ENCODE measurements around the gene NECTIN1.

Gene NECTIN1

DNA sequence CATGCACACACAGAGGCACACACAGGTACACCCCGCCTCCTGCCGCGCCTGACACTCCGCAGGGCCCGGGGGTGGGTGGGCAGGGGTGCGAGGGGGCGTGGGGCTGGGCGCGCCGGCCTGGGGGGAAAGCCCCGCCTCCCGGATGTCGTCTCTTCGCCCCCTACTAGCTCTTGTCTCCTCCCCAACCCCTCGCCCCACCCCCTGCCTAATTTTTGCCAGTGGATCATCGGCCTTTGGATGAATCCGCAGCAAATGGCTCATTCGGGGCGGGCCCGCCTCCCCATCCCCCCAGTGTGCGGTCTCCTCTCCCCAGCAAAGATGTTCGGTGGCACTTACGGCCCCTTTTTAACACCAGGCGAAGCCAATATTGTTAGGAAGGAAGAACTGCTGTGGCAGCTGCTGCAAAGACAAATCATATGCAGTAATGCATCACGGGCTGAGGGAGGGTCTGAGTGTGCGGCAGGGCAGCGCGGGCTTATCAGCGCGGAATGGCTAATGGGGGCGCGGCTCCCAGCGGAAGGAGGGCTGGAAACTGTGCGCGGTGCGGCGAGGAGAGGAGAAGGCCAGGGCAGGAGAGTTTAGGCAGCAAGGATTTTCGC, 13.4 kb upstream of the NECTIN1 start:
- H3K9me3 ChIP-seq (ENCODE audit: control insufficient read depth, insufficient read depth, low read depth, low read length) = no peaks in the 10 kb centered on the region
- no peak overlapping the region for H3K27ac ChIP-seq (ENCODE audit: low read depth, low read length)
- H3K36me3 ChIP-seq (ENCODE audit: control insufficient read depth, insufficient read depth, low read length) = no peaks in the 10 kb centered on the region
- H3K4me3 ChIP-seq (ENCODE audit: low read depth, low read length) = peak overlapping the region; percentile 59
- peak overlapping the region; percentile 53 for H3K9ac ChIP-seq (ENCODE audit: low read length)
- H3K4me1 ChIP-seq (ENCODE audit: control insufficient read depth, insufficient read depth, low read length) = peaks cover 15% of the 10 kb centered on the region
- peaks cover 33% of the 10 kb centered on the region for H3K27me3 ChIP-seq (ENCODE audit: control insufficient read depth, insufficient read depth, low read length)

DNA sequence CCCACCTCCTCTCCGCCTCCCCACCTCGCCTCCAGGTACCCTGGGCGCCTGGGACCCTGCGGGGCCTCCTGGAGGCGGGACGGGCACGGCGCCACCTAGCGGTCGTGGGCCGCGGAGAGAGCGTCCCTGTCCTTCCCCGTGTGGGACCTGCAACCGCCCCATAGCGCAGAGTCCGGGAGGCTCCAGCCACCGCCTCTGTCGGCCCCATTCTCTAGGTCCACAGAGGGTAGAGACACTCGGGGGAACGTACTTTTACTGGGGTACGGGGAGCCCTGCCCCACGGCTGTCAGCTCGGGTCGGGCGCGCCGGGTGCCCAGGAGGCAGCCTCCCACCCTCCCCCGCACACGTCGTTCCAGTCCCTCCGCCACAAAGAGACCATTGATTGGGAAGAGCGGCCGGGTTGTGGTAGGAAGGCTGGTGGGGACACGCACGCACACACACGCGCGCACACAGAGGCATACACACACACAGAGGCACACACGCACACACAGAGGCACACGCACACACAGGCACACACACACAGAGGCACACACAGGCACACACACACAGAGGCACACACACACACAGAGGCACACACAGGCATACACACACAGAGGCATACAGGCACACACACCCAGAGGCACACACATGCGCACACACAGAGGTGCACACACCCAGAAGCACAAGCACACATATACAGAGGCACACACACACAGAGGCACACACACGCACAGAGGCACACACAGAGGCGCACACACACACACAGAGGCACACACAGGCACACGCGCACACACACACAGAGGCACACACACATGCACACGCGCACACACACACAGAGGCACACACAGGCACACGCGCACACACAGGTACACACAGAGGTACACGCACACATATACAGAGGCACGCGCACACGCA, 12.6 kb upstream of the NECTIN1 start:
- H3K4me3 ChIP-seq (ENCODE audit: low read depth, low read length) = peak overlapping the region; percentile 59
- H3K27ac ChIP-seq (ENCODE audit: low read depth, low read length) = no peak overlapping the region
- H3K9ac ChIP-seq (ENCODE audit: low read length) = peak overlapping the region; percentile 15

DNA sequence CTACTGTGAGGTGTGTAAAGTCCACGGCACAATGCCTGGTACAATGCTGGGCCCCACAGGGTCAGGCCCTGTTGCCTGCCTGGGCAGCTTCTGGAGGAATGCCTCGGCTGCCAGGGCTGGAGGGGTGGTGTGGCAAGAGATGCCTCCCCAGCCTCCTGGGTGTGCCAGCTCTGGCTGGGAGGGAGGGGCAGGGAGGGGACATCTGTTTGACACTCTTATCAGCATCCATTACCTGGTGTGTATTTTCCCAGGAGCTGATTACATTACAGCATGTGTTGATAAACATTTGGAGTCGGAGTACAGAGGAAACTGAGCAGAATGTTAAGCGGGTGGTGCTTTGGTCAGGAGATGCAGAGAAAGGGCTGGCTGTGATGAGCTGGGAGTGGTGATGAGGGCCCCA, 11.0 kb upstream of the NECTIN1 start:
- Histone ChIP-seq H3K4me1 (ENCODE audit: control insufficient read depth, insufficient read depth, low read length) (peaks cover 15% of the 10 kb centered on the region), H3K9me3 (ENCODE audit: control insufficient read depth, insufficient read depth, low read depth, low read length) (no peaks in the 10 kb centered on the region), H3K36me3 (ENCODE audit: control insufficient read depth, insufficient read depth, low read length) (no peaks in the 10 kb centered on the region), H3K9ac (ENCODE audit: low read length) (no peak overlapping the region), H3K27me3 (ENCODE audit: control insufficient read depth, insufficient read depth, low read length) (peaks cover 33% of the 10 kb centered on the region), H3K27ac (ENCODE audit: low read depth, low read length) (no peak overlapping the region), H3K4me3 (ENCODE audit: low read depth, low read length) (no peak overlapping the region)

More for the DNA sequence above, 12.6 kb upstream of the NECTIN1 start:
- Histone ChIP-seq H3K36me3 (ENCODE audit: control insufficient read depth, insufficient read depth, low read length) (no peaks in the 10 kb centered on the region), H3K4me1 (ENCODE audit: control insufficient read depth, insufficient read depth, low read length) (peaks cover 15% of the 10 kb centered on the region), H3K9me3 (ENCODE audit: control insufficient read depth, insufficient read depth, low read depth, low read length) (no peaks in the 10 kb centered on the region), H3K27me3 (ENCODE audit: control insufficient read depth, insufficient read depth, low read length) (peaks cover 33% of the 10 kb centered on the region)

DNA sequence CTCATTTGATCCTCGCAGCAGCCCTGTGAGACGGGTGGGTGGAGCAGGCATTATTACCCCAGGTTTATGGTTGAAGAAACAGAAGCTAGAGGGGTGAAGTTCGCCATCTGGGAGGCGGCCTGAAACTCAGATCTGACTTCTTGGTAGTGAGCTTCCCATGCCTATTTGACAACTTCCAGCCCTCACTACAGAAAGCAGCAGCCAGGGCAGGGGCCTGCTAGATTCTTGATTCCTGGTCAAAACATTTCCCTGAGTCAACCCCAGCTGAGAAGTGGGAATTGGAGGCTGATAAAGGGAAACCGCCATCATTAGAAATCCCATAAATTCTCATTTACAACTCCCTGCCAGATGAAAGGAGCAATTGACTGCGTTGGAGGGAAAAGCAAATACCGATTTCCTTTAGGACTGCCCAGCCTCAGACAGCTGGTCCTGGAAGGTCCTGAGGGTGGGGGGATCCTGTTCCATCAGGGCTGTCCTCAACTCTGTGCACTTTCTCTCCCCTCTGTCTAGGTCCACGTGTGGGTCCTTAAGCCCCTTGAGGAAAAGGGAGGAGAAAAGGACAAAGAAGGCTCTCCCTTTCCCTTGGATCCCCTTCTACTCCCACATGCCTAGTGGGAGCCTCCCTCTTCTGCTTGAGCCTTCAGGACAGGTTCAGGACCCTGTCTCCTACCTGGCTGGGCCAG, 10.2 kb upstream of the NECTIN1 start:
- Histone ChIP-seq H3K36me3 (ENCODE audit: control insufficient read depth, insufficient read depth, low read length) (no peaks in the 10 kb centered on the region), H3K9me3 (ENCODE audit: control insufficient read depth, insufficient read depth, low read depth, low read length) (no peaks in the 10 kb centered on the region), H3K4me1 (ENCODE audit: control insufficient read depth, insufficient read depth, low read length) (peaks cover 15% of the 10 kb centered on the region), H3K27ac (ENCODE audit: low read depth, low read length) (no peak overlapping the region), H3K27me3 (ENCODE audit: control insufficient read depth, insufficient read depth, low read length) (peaks cover 33% of the 10 kb centered on the region), H3K4me3 (ENCODE audit: low read depth, low read length) (no peak overlapping the region), H3K9ac (ENCODE audit: low read length) (no peak overlapping the region)

DNA sequence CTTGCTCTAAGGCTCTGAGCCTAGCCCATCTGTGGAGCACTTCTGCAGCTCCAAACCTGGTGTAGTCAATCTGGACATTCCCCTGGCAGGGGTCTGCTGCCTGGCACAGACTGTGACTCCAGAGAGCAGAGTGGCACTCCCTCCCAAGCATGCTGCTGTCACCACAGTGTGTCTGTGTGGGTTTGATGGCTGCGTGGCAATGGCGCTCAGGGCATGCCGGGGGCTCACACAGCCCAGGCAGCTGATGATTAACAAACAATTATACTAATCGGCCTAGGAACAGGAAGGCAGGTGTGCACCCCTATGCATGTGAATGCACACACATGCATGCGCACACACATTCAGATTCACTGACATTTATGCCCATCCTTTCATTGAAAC, 9.0 kb upstream of the NECTIN1 start:
- no peak overlapping the region for H3K9ac ChIP-seq (ENCODE audit: low read length)
- H3K27me3 ChIP-seq (ENCODE audit: control insufficient read depth, insufficient read depth, low read length) = peaks cover 26% of the 10 kb centered on the region
- no peaks in the 10 kb centered on the region for H3K9me3 ChIP-seq (ENCODE audit: control insufficient read depth, insufficient read depth, low read depth, low read length)
- no peak overlapping the region for H3K4me3 ChIP-seq (ENCODE audit: low read depth, low read length)
- peaks cover 12% of the 10 kb centered on the region for H3K4me1 ChIP-seq (ENCODE audit: control insufficient read depth, insufficient read depth, low read length)
- no peaks in the 10 kb centered on the region for H3K36me3 ChIP-seq (ENCODE audit: control insufficient read depth, insufficient read depth, low read length)
- H3K27ac ChIP-seq (ENCODE audit: low read depth, low read length) = no peak overlapping the region

DNA sequence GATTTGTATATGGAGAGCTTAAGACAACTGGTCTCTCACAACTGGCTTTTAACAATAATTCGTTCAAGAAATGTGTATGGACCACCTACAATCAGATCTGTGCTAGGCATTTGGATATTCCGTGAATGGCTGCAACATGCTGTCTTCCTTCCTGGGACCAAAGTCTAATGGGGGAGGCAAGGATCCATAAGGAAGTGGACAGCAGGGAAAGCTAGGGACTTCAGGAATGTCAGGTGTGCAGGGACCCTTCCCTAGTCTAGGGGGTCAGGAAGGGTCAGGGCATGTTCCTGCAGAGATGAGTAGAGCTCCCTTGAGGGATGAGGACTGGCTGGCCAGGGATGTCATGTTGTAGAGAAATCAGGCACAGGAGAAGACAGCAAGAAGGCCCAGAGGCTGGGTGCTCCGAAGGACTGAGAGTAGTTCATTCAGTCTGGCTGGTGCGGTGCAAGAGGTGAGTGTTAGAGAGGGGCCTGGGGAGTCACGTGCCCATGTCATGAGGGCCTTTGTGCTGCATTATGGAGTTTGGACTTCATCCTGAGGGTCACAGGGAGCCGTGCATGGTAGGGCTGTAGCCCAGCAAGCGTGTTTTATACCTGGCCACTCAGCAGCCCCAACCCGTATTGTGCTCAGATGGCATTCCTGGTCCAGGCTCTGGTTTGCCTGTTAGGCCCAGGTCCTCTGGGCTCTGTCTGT, 8.5 kb upstream of the NECTIN1 start:
- Histone ChIP-seq H3K36me3 (ENCODE audit: control insufficient read depth, insufficient read depth, low read length) (no peaks in the 10 kb centered on the region), H3K27me3 (ENCODE audit: control insufficient read depth, insufficient read depth, low read length) (peaks cover 22% of the 10 kb centered on the region), H3K9me3 (ENCODE audit: control insufficient read depth, insufficient read depth, low read depth, low read length) (no peaks in the 10 kb centered on the region)

DNA sequence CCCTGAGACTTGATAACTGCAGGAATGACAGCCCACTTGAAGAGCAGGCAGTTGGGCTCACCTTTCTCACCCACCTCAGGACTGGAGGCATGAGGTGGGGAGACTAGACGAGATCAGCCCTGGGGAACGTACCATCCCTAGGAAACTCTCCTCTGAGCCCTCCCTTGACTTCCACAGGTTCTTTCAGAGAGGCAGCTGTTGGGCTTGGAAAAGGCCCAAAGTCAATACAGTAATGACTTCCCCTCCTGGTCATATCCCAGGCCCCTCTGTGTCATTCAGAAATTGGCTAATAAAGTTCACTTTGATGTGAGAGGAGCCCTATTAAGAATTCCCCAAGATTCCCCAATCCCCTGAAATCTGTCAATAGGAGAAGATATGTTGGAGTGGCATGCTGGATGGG, 5.8 kb upstream of the NECTIN1 start:
- Histone ChIP-seq H3K36me3 (ENCODE audit: control insufficient read depth, insufficient read depth, low read length) (no peaks in the 10 kb centered on the region), H3K27ac (ENCODE audit: low read depth, low read length) (no peak overlapping the region), H3K9ac (ENCODE audit: low read length) (no peak overlapping the region), H3K4me1 (ENCODE audit: control insufficient read depth, insufficient read depth, low read length) (peaks cover 8% of the 10 kb centered on the region), H3K9me3 (ENCODE audit: control insufficient read depth, insufficient read depth, low read depth, low read length) (no peaks in the 10 kb centered on the region), H3K27me3 (ENCODE audit: control insufficient read depth, insufficient read depth, low read length) (peaks cover 15% of the 10 kb centered on the region), H3K4me3 (ENCODE audit: low read depth, low read length) (no peak overlapping the region)

More for the DNA sequence above, 8.5 kb upstream of the NECTIN1 start:
- peaks cover 8% of the 10 kb centered on the region for H3K4me1 ChIP-seq (ENCODE audit: control insufficient read depth, insufficient read depth, low read length)
- no peak overlapping the region for H3K4me3 ChIP-seq (ENCODE audit: low read depth, low read length)
- no peak overlapping the region for H3K9ac ChIP-seq (ENCODE audit: low read length)
- no peak overlapping the region for H3K27ac ChIP-seq (ENCODE audit: low read depth, low read length)

DNA sequence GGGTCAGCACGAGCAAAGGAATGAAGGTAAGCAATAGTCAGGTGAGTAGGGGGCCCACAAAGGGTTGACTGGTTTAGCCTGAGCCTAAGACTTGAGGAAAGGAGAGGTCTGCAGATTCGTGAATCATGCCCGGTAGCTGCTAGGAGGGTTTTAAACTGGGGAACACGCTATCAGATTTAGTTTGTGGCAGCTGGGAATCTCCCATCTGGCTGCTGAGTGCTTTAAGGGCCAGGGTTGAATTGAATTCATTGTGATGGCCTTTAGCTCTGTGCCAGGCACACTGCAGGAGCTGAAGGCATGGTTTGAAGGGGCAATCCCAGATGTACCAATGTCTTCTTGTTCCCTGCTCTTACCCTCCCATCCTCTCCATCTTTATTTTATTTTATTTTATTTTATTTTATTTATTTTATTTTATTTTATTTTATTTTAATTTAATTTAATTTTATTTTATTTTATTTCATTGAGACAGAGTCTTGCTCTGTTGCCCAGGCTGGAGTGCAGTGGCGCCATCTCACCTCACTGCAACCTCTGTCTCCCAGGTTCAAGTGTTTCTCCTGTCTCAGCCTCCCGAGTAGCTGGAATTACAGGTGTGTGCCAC, 1.9 kb upstream of the NECTIN1 start:
- Histone ChIP-seq H3K4me3 (ENCODE audit: low read depth, low read length) (peak overlapping the region; percentile 90; the same call in 1 of the 2 replicates), H3K4me1 (ENCODE audit: control insufficient read depth, insufficient read depth, low read length) (peaks cover 17% of the 10 kb centered on the region), H3K36me3 (ENCODE audit: control insufficient read depth, insufficient read depth, low read length) (no peaks in the 10 kb centered on the region), H3K9me3 (ENCODE audit: control insufficient read depth, insufficient read depth, low read depth, low read length) (no peaks in the 10 kb centered on the region), H3K27ac (ENCODE audit: low read depth, low read length) (no peak overlapping the region), H3K9ac (ENCODE audit: low read length) (no peak overlapping the region), H3K27me3 (ENCODE audit: control insufficient read depth, insufficient read depth, low read length) (peaks cover 18% of the 10 kb centered on the region)

DNA sequence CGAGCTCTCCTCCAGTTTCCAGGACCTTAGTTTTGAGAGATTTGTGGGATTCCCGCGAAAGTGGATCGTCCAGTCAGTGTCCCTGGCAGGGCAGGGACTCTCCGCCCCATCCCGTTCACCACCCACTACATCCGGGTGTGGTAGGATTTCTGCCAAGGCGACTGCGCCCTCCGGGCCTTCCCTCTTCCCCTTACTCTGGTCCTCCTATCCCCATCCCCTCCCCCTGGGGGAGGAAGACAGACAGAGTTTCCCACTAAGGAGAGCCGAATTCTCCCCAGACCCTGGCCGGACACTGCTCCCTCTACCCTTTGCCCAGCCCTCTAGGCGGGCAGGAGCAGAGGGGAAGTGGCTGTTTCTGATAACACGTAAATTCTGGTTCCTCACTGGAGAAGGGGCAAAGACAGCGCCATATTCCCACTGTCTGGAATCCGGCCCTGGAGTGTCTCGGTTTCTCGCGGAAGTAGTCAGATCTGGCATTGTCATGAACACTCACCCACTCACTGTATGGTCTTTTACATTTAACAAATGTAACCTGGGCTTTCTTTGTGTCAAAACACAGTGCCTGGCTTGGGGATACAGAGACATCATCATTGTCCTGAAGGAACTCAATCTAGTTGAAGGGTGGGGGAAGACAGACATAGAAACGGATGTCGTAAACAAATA, 1.1 kb upstream of the NECTIN1 start:
- peak overlapping the region; percentile 10 for H3K9ac ChIP-seq (ENCODE audit: low read length)
- no peaks in the 10 kb centered on the region for H3K9me3 ChIP-seq (ENCODE audit: control insufficient read depth, insufficient read depth, low read depth, low read length)
- peak overlapping the region; percentile 90 for H3K4me3 ChIP-seq (ENCODE audit: low read depth, low read length)
- no peaks in the 10 kb centered on the region for H3K36me3 ChIP-seq (ENCODE audit: control insufficient read depth, insufficient read depth, low read length)
- peaks cover 25% of the 10 kb centered on the region for H3K4me1 ChIP-seq (ENCODE audit: control insufficient read depth, insufficient read depth, low read length)
- peaks cover 11% of the 10 kb centered on the region for H3K27me3 ChIP-seq (ENCODE audit: control insufficient read depth, insufficient read depth, low read length)
- no peak overlapping the region for H3K27ac ChIP-seq (ENCODE audit: low read depth, low read length)

DNA sequence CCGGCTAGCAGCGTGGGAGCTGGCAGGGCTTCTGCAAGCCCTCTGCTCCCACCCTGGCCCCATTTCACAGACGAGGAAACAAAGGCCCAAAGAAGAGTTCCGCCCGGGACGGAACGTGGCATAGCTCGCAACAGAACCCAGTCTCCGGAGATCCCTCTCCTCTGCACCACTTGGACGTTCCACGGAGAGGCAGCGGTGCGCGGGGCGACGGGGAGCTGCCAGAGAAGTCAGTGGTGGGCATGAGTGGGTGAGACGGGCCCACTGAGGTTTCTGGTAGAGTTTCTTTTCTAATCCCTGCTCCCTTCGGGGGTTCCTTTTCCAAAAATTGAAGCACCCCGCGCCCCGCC, 554 bp upstream of the NECTIN1 start:
- H3K36me3 ChIP-seq (ENCODE audit: control insufficient read depth, insufficient read depth, low read length) = no peaks in the 10 kb centered on the region
- H3K27me3 ChIP-seq (ENCODE audit: control insufficient read depth, insufficient read depth, low read length) = peaks cover 11% of the 10 kb centered on the region
- H3K9ac ChIP-seq (ENCODE audit: low read length) = no peak overlapping the region
- no peaks in the 10 kb centered on the region for H3K9me3 ChIP-seq (ENCODE audit: control insufficient read depth, insufficient read depth, low read depth, low read length)
- peak overlapping the region; percentile 90 for H3K4me3 ChIP-seq (ENCODE audit: low read depth, low read length)
- H3K27ac ChIP-seq (ENCODE audit: low read depth, low read length) = no peak overlapping the region
- H3K4me1 ChIP-seq (ENCODE audit: control insufficient read depth, insufficient read depth, low read length) = peaks cover 30% of the 10 kb centered on the region

Measured in HUES6 (cell line).